Melanocyte of skin (primary cell): Measurements from ENCODE around the gene ZNF2. TPM values are rescaled to one million over a fixed set of nuclear protein-coding genes. Genes with fewer than 3 reads are reported as not detected.

Source experiments
- total RNA-seq, 2 donors: library from RNA; depleted of rRNA; stranded (reverse); fragments of >200 nt; gene quantifications; 2 replicates each; pipeline ENCODE4 v1.2.3, GENCODE V29; 2012

ZNF2 gene
- 1 to 10 TPM; 6.2 to 8.7 TPM for total RNA-seq

DNA sequence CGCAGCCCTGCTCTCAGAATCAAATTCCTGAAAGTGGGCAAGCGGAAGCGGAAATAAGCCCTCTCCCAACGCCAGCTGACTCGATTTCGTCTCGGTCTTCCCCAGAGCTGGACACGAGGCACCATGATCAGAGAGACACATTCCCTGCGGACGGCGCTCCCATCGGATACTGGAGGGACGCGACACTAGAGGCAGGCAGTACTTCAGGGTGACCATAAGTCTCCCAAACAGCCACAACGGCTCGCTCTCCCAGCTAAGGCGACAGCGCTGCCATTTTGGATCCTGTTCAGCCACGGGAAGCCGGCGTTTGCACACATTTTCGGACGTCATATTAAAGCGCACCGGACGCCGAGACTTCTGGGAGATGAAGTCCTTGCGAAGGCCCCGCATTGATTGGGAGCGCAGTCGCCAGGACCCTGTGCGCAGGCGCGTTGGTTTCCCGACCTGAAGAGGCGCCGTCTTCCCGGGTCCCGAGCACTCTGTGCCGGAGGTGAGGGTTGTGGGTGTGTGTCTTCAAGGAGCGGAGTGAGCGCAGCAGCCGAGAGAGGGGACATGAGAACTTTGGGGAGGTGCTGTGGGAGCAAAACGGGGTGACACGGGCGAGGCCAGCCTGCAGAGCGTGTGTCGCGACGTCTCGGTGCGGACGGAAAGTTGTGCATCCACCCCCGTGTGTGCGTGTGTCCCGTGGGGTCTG, at the start of gene ZNF2:
Gene ZNF2 (plus strand): TSS at position 439 of the 694 bp plus-strand sequence. CDS start 10,418 bp downstream, outside the sequence.

GRCh38 chr2:95121407-95122196, 44.0 kb upstream of the ZNF2 start, which contains the start of gene MRPS5:
MRPS5 (minus strand) TSS chr2:95121808; CDS start chr2:95121791, 17 bp downstream.

DNA sequence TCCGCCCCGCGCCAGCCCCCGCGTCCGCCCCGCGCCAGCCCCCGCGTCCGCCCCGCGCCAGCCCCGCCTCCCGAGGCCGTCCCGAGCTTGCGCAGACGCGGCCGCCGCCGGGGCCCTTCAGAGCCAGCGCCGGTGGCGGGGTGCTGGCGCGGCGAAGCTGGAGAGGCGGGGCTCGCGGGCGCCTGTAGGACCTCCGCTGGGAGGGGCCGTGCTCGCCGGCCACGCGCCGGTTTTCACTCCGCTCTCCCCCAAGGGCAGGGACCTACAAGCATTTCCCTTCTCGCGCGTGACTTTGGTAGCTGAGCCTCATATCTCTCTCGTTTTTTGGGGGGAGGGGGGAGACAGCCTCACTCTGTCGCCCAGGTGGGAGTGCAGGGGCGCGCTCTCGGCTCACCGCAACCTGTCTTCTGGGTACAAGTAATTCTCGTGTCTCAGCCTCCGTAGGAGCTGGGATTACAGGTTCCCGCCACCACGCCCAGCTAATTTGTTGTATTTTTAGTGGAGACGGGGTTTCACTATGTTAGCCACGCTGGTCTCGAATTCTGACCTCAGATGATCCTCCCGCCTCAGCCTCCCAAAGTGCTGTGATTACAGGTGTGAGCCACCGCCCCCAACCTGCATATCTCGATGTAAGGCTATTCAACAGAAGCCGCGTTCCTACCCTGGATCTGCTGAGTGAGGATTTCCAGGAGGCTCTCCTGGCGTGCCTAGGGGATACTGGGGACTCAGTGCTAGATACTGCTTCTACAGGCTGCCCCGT, 5.7 kb upstream of the ZNF2 start, which contains the start of gene ZNF514:
Gene ZNF514 (minus strand): TSS at position 159 of the 760 bp plus-strand sequence. CDS start 6,595 bp downstream, outside the sequence.

GRCh38 chr2:95207111-95207961, 41.7 kb downstream of the ZNF2 start, which contains the start of gene ZNF892:
ZNF892 (plus strand) TSS chr2:95207521; CDS start chr2:95207816, 295 bp downstream.

Other genes starting within 250 kb of the ZNF2 start
- gene MAL, start 140.1 kb upstream of the ZNF2 start, total RNA-seq = 10 to 100 TPM; 25.8 to 62.9 TPM
- gene MRPS5, start 44.0 kb upstream of the ZNF2 start, total RNA-seq = 10 to 100 TPM; 35.8 to 57.9 TPM
- gene ZNF514, start 6.0 kb upstream of the ZNF2 start, total RNA-seq = 10 to 100 TPM; 11.0 to 12.7 TPM
- 1 to 10 TPM; 5.2 to 6.7 TPM for gene ZNF892, start 41.7 kb downstream of the ZNF2 start, total RNA-seq
- under 1 TPM; under 0.01 to 0.34 TPM for gene PROM2, start 108.6 kb downstream of the ZNF2 start, total RNA-seq
- gene KCNIP3, start 131.5 kb downstream of the ZNF2 start, total RNA-seq = 100 to 1,000 TPM in 1 of 2 donors, 10 to 100 TPM in 1; 33.3 to 168 TPM
- gene FAHD2A, start 236.9 kb downstream of the ZNF2 start, total RNA-seq = 10 to 100 TPM; 46.6 to 52.3 TPM